Mesothelial cell of epicardium (in vitro differentiated cells): ENCODE data around the gene PWWP2A. TPM values are rescaled to one million over a fixed set of nuclear protein-coding genes. Genes with fewer than 3 reads are reported as not detected.

Experiments used
- DNase-seq, 2 experiments: peaks; one replicate each; pipeline ENCODE4 v3.0.0; 2021; ENCODE audit warnings: low spot score in 2 of 2; ENCODE audit not compliant: unreplicated experiment in 2 of 2
- H3K27ac Mint-ChIP-seq: 2 replicates; pipeline ENCODE4 v1.8.0; 2021; ENCODE audit warnings: mixed read lengths
- H3K27me3 Mint-ChIP-seq: 2 replicates; pipeline ENCODE4 v1.8.0; 2021; ENCODE audit warnings: low read depth, mixed read lengths
- H3K36me3 Mint-ChIP-seq: 2 replicates; pipeline ENCODE4 v1.8.0; 2021; ENCODE audit warnings: mixed read lengths
- H3K4me1 Mint-ChIP-seq: 2 replicates; pipeline ENCODE4 v1.8.0; 2021; ENCODE audit warnings: mixed read lengths
- H3K4me3 Mint-ChIP-seq: 2 replicates; pipeline ENCODE4 v1.8.0; 2021; ENCODE audit warnings: mild to moderate bottlenecking, moderate library complexity, mixed read lengths
- H3K9me3 Mint-ChIP-seq: 2 replicates; pipeline ENCODE4 v1.8.0; 2021; ENCODE audit warnings: mixed read lengths
- total RNA-seq: library from RNA; stranded (reverse); gene quantifications from 3 replicates; pipeline ENCODE4 v1.2.1, GENCODE V29; 2021
- TF ChIP-seq, protein P1 (sequence below): fragments of 200-600 bp; sonication (generic); IDR thresholded peaks from one replicate; pipeline ENCODE4 v1.5.0; 2021; ENCODE audit warnings: antibody characterized with exemption; ENCODE audit not compliant: unreplicated experiment

PWWP2A gene
- total RNA-seq, 1 donor from 2014 or later, result 32.5 TPM

DNA sequence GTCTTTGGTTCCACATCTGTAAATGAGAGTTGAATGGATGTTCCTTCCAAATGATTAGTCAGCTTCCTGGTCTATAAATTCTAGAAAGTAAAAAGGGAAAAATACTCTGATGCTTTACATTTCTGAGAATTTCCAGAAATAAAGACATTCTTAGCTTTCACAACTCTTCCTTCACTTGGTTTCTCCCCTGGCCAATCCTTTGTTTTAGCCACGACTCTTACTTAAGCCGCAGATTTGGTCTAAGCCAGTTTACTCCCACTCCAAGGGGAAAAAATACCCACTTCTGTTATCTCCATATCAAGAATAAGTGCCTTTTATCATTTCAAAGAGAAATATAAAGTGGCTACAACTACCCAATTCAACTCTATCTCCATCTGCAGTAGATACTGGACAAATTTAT is 29.7 kb downstream of the PWWP2A start:
- no peaks in the 10 kb centered on the region for H3K4me1 Mint-ChIP-seq
- no peaks in the 10 kb centered on the region for H3K27me3 Mint-ChIP-seq
- no peak overlapping the region for H3K27ac Mint-ChIP-seq
- TF ChIP-seq, protein P1, sequence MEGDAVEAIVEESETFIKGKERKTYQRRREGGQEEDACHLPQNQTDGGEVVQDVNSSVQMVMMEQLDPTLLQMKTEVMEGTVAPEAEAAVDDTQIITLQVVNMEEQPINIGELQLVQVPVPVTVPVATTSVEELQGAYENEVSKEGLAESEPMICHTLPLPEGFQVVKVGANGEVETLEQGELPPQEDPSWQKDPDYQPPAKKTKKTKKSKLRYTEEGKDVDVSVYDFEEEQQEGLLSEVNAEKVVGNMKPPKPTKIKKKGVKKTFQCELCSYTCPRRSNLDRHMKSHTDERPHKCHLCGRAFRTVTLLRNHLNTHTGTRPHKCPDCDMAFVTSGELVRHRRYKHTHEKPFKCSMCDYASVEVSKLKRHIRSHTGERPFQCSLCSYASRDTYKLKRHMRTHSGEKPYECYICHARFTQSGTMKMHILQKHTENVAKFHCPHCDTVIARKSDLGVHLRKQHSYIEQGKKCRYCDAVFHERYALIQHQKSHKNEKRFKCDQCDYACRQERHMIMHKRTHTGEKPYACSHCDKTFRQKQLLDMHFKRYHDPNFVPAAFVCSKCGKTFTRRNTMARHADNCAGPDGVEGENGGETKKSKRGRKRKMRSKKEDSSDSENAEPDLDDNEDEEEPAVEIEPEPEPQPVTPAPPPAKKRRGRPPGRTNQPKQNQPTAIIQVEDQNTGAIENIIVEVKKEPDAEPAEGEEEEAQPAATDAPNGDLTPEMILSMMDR, result no peak
- H3K36me3 Mint-ChIP-seq, result peaks cover 17% of the 10 kb centered on the region
- DNase-seq, result no peak
- no peaks in the 10 kb centered on the region for H3K9me3 Mint-ChIP-seq
- H3K4me3 Mint-ChIP-seq, result no peak overlapping the region

- TF ChIP-seq, protein P1, result no peak
- no peaks in the 10 kb centered on the region for H3K27me3 Mint-ChIP-seq
- H3K4me1 Mint-ChIP-seq, result no peaks in the 10 kb centered on the region
- H3K36me3 Mint-ChIP-seq, result peaks cover 15% of the 10 kb centered on the region
- H3K9me3 Mint-ChIP-seq, result no peaks in the 10 kb centered on the region
- no peak overlapping the region for H3K27ac Mint-ChIP-seq
- H3K4me3 Mint-ChIP-seq, result no peak overlapping the region
- DNase-seq, result no peak
Measured at GRCh38 chr5:160088805-160089204, 30.4 kb downstream of the PWWP2A start.

DNA sequence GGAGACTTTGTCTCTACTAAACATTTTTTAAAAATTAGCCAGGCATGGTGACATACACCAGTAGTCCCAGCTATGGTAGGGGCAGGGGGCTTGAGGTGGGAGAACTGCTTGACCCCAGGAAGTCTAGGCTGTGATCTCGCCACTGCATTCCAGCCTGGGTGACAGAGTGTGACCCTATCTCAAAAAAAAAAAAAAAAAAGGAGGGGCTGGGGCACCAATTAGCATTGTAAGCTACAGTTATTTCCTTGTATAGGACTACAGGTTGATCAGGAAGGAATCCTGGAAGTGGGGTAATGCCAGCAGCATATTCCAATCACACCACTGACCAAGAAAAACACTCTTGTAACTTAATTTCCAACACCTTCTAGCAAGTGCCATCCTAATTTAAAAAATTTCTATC is 32.1 kb downstream of the PWWP2A start:
- no peak for DNase-seq
- H3K27ac Mint-ChIP-seq, result no peak overlapping the region
- peaks cover 3% of the 10 kb centered on the region for H3K36me3 Mint-ChIP-seq
- H3K27me3 Mint-ChIP-seq, result no peaks in the 10 kb centered on the region
- H3K9me3 Mint-ChIP-seq, result no peaks in the 10 kb centered on the region
- no peak overlapping the region for H3K4me3 Mint-ChIP-seq
- H3K4me1 Mint-ChIP-seq, result peaks cover 14% of the 10 kb centered on the region
- TF ChIP-seq, protein P1, result no peak

GRCh38 chr5:160084144-160084543 is 35.1 kb downstream of the PWWP2A start:
- H3K4me3 Mint-ChIP-seq, result no peak overlapping the region
- no peaks in the 10 kb centered on the region for H3K27me3 Mint-ChIP-seq
- peaks cover 31% of the 10 kb centered on the region for H3K4me1 Mint-ChIP-seq
- no peak overlapping the region for H3K27ac Mint-ChIP-seq
- no peak for DNase-seq
- H3K36me3 Mint-ChIP-seq, result no peaks in the 10 kb centered on the region
- no peaks in the 10 kb centered on the region for H3K9me3 Mint-ChIP-seq
- TF ChIP-seq, protein P1, result no peak

- H3K4me3 Mint-ChIP-seq, result no peak overlapping the region
- H3K4me1 Mint-ChIP-seq, result peaks cover 33% of the 10 kb centered on the region
- H3K36me3 Mint-ChIP-seq, result no peaks in the 10 kb centered on the region
- H3K9me3 Mint-ChIP-seq, result no peaks in the 10 kb centered on the region
- no peaks in the 10 kb centered on the region for H3K27me3 Mint-ChIP-seq
- H3K27ac Mint-ChIP-seq, result peak overlapping the region; percentile 27
- TF ChIP-seq, protein P1, result no peak
- no peak for DNase-seq
Measured at GRCh38 chr5:160083501-160083900, 35.7 kb downstream of the PWWP2A start.
